ENCODE results near the gene LITAF. TPM values are rescaled to one million over a fixed set of nuclear protein-coding genes. Genes with fewer than 3 reads are reported as not detected.

LITAF gene
- total and polyA plus RNA-seq, 2 of the 4 experiments (the other 2 are of a cell fraction), result 113 to 206 TPM

GRCh38 chr16:11551842-11552241 lies 34.9 kb downstream of the LITAF start:
- H3K4ac ChIP-seq (ENCODE audit: low read depth, low read length), result no peak overlapping the region
- DNase-seq, result no peak
- no peak overlapping the region for H2BK15ac ChIP-seq (ENCODE audit: low read depth, low read length)
- no peak overlapping the region for H2AK9ac ChIP-seq (replicated peaks; ENCODE audit: low read depth, low read length, poor library complexity)
- peaks cover 13% of the 10 kb centered on the region for H3K9me3 ChIP-seq (ENCODE audit: control insufficient read depth, insufficient read depth, low read length)
- H4K5ac ChIP-seq (ENCODE audit: low read depth, low read length), result no peak overlapping the region
- dilution Hi-C loops (cut with HindIII; ENCODE audit: low sequenced_read_pairs, unreplicated experiment) (no loop called here), in situ Hi-C loops (cut with MboI; ENCODE audit: low sequenced_read_pairs) (no loop called here), intact Hi-C loops (cut with micrococcal nuclease) (no loop called here)
- no peak overlapping the region for H4K91ac ChIP-seq (ENCODE audit: insufficient read depth, low read depth, low read length)
- no peak overlapping the region for H3K4me3 ChIP-seq (ENCODE audit: insufficient read depth, low read depth, low read length)
- no peaks in the 10 kb centered on the region; the same call in none of the 2 replicates for H4K20me1 ChIP-seq (ENCODE audit: insufficient read depth, low read length)
- H3K79me1 ChIP-seq (ENCODE audit: low read depth in 1 of 2, low read length in 2 of 2), result peaks cover 16 to 30% of the 10 kb centered on the region in 2 experiments
- no peak overlapping the region for H3K4me2 ChIP-seq (ENCODE audit: low read depth, low read length)
- H3K56ac ChIP-seq (ENCODE audit: extremely low read depth, insufficient read depth, low read length), result no peak overlapping the region
- TF ChIP-seq RCOR1 (IDR thresholded peaks at IDR 0.05; ENCODE audit: insufficient replicate concordance, low read length) (no peak), MAZ (IDR thresholded peaks at IDR 0.05; ENCODE audit: borderline replicate concordance, low read depth, low read length) (no peak), CTCF (conservative IDR thresholded peaks at IDR 0.05; ENCODE audit: low read depth, low read length) (no peak), CHD1 (IDR thresholded peaks at IDR 0.05; ENCODE audit: low read depth, low read length) (no peak), MXI1 (IDR thresholded peaks at IDR 0.05; ENCODE audit: borderline replicate concordance, low read depth, low read length) (no peak), FOS (IDR thresholded peaks at IDR 0.05; ENCODE audit: low read depth, low read length) (no peak), CEBPB (IDR thresholded peaks at IDR 0.05; ENCODE audit: low read depth, low read length) (no peak), SMC3 (IDR thresholded peaks at IDR 0.05; ENCODE audit: low read depth, low read length) (no peak), ELK1 (IDR thresholded peaks at IDR 0.05; ENCODE audit: borderline replicate concordance, low read depth, low read length) (no peak), RFX5 (IDR thresholded peaks at IDR 0.05; ENCODE audit: low read depth, low read length) (no peak), MAFK (IDR thresholded peaks at IDR 0.05; ENCODE audit: low read depth, low read length) (no peak), RAD21 (IDR thresholded peaks at IDR 0.05; ENCODE audit: low read length) (no peak), NFE2L2 (IDR thresholded peaks at IDR 0.05; ENCODE audit: low read depth, low read length) (no peak), POLR2A (IDR thresholded peaks at IDR 0.05; ENCODE audit: low read depth, low read length) (no peak)
- H2AFZ ChIP-seq (replicated peaks; ENCODE audit: low read length, poor library complexity), result no peak overlapping the region
- BruUV-seq (replicated peaks), result no TSS peak
- H4K8ac ChIP-seq (ENCODE audit: low read depth in 2 of 2, low read length in 2 of 2), result no peak overlapping the region
- no peak overlapping the region for H2AK5ac ChIP-seq (ENCODE audit: low read depth, low read length)
- ChIA-PET POLR2A (ENCODE audit: unreplicated experiment) (no interaction called here), CTCF (no interaction called here)
- H3K4me1 ChIP-seq (ENCODE audit: control insufficient read depth, insufficient read depth, low read length), result peaks cover 5% of the 10 kb centered on the region; the same call in 1 of the 2 replicates
- H3K27me3 ChIP-seq (ENCODE audit: control insufficient read depth, insufficient read depth, low read length), result no peaks in the 10 kb centered on the region
- ATAC-seq (ENCODE audit: low read depth), result no peak
- no peak overlapping the region for H3K18ac ChIP-seq (ENCODE audit: low read depth, low read length)
- no peak overlapping the region for H3K14ac ChIP-seq (replicated peaks; ENCODE audit: low read depth, low read length)
- no peak overlapping the region for H3K27ac ChIP-seq (ENCODE audit: insufficient read depth, low read length)
- H2BK20ac ChIP-seq (ENCODE audit: low read depth, low read length), result no peak overlapping the region
- no peak overlapping the region for H2BK5ac ChIP-seq (ENCODE audit: low read depth, low read length, poor library complexity, severe bottlenecking)
- peaks cover 81% of the 10 kb centered on the region for H3K36me3 ChIP-seq (ENCODE audit: control insufficient read depth, insufficient read depth, low read length)
- no peak overlapping the region for H3K9ac ChIP-seq (ENCODE audit: low read depth, low read length)
- WGBS, 2 experiments (ENCODE audit: extremely low coverage in 2 of 2, insufficient read length in 1 of 2), result no CpG with 5 or more reads among the region's 3 CpGs
- H2BK120ac ChIP-seq (ENCODE audit: low read depth, low read length), result no peak overlapping the region
- no peak overlapping the region for H3K23ac ChIP-seq (ENCODE audit: low read depth, low read length)
- peaks cover 10% of the 10 kb centered on the region; the same call in 1 of the 2 replicates for H3K9me1 ChIP-seq (ENCODE audit: insufficient read depth, low read length)
